Caki2 (cell line): Measurements from ENCODE around the gene SLC20A1. TPM values are rescaled to one million over a fixed set of nuclear protein-coding genes. Genes with fewer than 3 reads are reported as not detected.
"Not testable (repeated sequence)": the region's sequence is repeated elsewhere in the genome, so short reads cannot be mapped to it uniquely, and the experiment has no call there.

Source experiments
- DNase-seq: peaks from one replicate; pipeline ENCODE4 v3.0.0-alpha.2; 2015; ENCODE audit warnings: low read depth
- in situ Hi-C: cut with HindIII; loops from 2 replicates; pipeline ENCODE4 v1.10.0; 2016; ENCODE audit warnings: low sequenced_read_pairs, low pct_unique_long_range_greater_than_20kb, mixed read lengths
- total RNA-seq: library from RNA; depleted of rRNA; stranded (reverse); fragments of >200 nt; shearing (Covaris generic); gene quantifications from 2 replicates; pipeline ENCODE4 v1.2.3, GENCODE V29; 2014; ENCODE audit warnings: low replicate concordance

The SLC20A1 gene
- total RNA-seq, 1 experiment from 2014 or later: 85.8 TPM

DNA sequence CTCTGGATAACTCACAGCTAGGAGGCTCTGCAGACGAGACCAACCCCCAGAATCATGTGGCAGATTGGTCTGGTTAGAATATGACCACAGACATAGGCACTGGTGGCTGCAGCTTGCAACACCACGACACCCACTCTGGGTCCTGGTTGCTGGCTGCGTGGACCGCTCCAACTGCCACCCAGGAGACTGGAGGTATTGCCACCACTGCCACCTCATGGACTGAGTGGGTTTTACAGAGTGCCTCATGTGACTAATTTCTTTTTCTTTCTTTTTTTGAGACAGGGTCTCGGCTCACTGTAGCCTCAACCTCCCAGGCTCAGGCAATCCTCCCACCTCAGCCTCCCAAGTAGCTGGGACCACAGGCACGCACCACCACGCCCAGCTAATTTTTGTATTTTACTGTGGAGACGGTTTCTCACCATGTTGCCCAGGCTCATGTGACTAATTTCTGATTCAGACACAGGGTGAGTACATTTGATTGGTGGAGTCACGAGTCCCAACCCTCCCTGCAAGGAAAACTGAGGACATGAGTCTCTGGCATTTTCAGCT is 45.2 kb downstream of the SLC20A1 start:
- peak; percentile 55 for DNase-seq
- in situ Hi-C loops: no loop called here

DNA sequence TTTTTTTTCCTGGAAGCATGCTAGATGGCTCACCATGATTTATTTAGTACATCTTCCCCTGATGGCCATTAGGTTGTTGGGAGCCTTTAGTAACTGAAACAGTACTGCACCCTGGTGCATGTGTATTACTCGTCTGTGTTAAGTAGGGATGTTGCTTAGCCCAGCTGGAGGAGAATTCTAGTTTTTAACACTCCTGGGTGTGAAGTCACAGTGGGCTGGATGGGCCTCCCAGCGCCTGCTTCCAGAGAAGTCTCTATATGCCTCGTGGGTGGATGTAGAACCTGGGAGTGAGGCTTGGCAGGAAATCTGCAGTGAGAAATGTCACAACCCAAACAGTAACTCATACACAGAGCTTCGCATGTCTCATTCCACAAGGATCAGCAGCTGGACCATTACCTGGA is 46.1 kb downstream of the SLC20A1 start:
- DNase-seq: no peak

DNA sequence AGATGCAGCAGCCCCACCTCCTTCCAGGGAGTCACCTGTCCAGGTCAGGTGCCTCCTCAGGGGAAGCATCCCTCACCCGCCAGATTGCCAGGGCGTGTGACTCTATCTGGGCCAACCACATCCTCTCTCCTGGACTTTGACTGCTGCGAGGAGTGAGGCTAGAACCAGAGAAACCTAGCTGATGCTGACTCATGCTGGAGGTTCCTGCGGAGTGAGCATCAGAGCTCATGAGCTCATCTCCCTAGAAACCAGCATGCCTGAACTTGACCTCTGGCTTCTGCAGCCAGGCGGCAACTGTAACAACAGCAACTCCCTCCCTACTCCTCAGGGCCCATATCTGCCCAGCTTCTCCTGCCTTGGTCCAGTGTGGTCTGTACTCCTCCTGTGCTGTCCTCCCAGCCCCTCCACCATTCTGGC is 46.8 kb downstream of the SLC20A1 start:
- in situ Hi-C loops: no loop called here

More for the DNA sequence above, 46.1 kb downstream of the SLC20A1 start:
- in situ Hi-C loops: no loop called here

GRCh38 chr2:112692918-112693317 is 47.2 kb downstream of the SLC20A1 start:
- no peak for DNase-seq
- in situ Hi-C loops: no loop called here

More for the DNA sequence above, 46.8 kb downstream of the SLC20A1 start:
- DNase-seq: peak; percentile 99

- no peak for DNase-seq
- in situ Hi-C loops: no loop called here
These were observed 47.9 kb downstream of the SLC20A1 start for GRCh38 chr2:112693596-112693995.

- DNase-seq: no peak
- in situ Hi-C loops: no loop called here
These were observed 48.4 kb downstream of the SLC20A1 start for GRCh38 chr2:112694182-112694581.

DNA sequence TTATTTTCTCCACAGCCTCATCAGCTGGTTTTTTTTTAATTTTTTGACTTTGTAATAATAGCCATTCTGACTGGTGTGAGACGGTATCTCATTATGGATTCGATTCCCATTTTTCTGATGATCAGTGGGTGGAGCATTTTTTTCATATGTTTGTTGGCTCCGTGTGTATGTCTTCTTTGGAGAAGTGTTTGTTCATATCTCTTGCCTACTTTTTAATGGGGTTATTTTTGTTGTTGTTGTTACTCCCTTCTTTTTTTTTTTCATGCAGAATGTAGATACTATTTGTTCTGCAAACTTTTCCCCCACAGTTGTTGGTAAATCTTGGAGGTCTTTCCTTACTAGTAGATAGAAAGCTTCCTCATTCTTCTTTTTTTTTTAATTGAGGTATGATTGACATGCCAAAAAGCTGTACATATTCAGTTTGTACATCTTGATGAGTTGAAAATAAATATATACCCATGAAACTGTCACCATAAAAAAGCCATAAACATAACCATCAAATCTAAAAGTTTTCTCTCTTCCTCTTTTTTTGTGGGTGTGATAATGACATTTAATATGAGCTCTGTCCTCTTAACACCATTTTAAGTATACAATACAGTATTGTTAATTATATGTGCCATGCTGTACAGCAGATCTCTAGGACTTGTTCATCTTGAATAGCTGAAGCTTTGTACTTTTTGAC is 53.2 kb downstream of the SLC20A1 start:
- in situ Hi-C loops: no loop called here
- DNase-seq: no peak

- in situ Hi-C loops: no loop called here
- DNase-seq: no peak
These were observed 54.4 kb downstream of the SLC20A1 start for GRCh38 chr2:112699984-112700667.

DNA sequence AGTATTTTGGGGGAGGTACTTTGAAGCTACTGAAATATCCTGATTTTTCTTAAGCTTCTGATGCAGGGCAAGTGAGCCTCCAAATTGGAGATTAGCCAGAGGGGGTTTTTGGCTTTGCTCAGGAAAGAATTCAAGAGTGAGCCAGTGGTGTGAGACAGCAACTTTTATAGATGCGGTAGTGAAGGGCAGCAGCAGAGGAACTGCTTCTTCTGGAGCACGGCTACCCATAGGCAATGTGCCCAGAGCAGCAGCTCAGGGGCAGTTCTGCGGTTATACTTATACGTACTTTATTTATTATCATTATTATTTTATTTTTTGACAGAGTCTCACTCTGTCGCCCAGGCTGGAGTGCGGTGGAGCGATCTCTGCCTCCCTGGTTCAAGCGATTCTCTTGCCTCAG is 55.3 kb downstream of the SLC20A1 start:
- DNase-seq: no peak
- in situ Hi-C loops: no loop called here

GRCh38 chr2:112703684-112704083 is 57.9 kb downstream of the SLC20A1 start:
- DNase-seq: no peak
- in situ Hi-C loops: no loop called here

DNA sequence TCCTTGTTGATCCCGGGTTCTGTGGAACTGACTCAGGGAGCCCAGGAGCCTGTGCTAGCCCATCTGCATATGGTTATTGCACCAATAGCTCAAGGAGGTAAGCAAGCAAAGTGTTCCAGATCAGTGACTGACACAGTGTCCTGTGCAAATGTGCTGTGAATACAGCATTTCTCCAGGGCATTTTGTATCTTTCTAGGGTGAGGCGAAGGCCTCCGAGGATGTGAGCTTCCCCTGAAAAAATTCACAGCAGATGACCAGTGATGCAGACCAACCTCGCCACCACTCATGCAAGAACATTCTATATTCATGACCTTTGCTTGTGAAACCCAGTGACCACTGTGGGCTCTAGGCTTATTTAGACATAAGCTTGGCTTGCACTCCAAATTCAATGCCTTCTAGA is 59.8 kb downstream of the SLC20A1 start:
- in situ Hi-C loops: no loop called here
- peak; percentile 42 for DNase-seq

DNA sequence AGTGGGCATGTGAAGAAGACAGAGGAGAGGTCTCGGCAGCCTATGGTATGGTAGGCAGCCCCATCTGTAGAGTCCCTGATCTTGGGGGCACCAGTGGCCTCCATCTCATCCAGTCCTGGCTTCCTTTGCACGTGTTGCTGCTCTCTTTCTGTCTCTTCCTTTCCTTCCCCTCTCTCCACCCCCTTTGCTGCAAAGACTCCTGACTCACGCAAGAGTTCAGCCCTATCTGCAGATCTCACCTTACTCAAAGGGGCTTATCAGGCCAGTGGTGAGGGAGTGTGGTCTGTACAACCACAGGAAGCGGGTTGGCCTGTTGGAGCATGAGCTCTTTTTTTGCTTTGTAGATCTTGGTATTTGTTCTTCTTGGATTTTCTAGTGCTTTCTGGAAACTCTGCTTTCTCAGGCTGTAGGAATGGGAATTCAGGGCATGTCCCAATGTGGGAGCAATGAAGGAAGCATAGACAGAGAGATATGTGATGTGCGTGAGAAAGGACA is 60.5 kb downstream of the SLC20A1 start:
- no peak for DNase-seq
- in situ Hi-C loops: no loop called here

GRCh38 chr2:112706947-112707346 is 61.2 kb downstream of the SLC20A1 start:
- DNase-seq, in situ Hi-C loops: not testable (repeated sequence)

- DNase-seq: no peak
- in situ Hi-C loops: no loop called here
These were observed 63.2 kb downstream of the SLC20A1 start for GRCh38 chr2:112708968-112709367.

- no peak for DNase-seq
- in situ Hi-C loops: no loop called here
These were observed 64.0 kb downstream of the SLC20A1 start for GRCh38 chr2:112709703-112710102.

- in situ Hi-C loops: no loop called here
- no peak for DNase-seq
These were observed 65.4 kb downstream of the SLC20A1 start for GRCh38 chr2:112710956-112711750.

DNA sequence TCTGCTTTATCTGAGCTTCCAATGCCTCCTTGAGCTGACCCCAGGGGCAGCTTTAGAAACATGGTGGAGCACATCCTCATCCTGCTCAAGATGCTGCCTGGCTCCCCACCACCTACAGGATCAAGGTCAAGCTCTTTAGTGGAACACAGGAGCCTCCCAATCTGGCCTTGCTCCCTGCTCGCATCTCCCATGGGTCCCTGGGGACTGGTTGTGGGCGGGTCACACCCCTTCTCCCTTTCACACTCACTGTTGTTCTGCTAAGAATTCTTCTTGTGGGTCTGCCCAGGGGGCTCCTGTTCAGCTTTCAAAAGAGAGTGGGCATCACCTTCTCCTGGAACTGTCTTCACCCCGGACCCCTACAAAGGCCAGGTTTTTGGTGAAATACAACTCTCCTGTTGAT is 66.7 kb downstream of the SLC20A1 start:
- in situ Hi-C loops: no loop called here
- DNase-seq: no peak

- in situ Hi-C loops: no loop called here
These were observed 67.3 kb downstream of the SLC20A1 start for GRCh38 chr2:112712903-112713584.

More at GRCh38 chr2:112712903-112713584, 67.3 kb downstream of the SLC20A1 start:
- no peak for DNase-seq
